ENCODE data around the gene HRAS. TPM values are rescaled to one million over a fixed set of nuclear protein-coding genes. Genes with fewer than 3 reads are reported as not detected.

The HRAS gene
- total RNA-seq, 1 donor from 2014 or later = 21.2 TPM

DNA sequence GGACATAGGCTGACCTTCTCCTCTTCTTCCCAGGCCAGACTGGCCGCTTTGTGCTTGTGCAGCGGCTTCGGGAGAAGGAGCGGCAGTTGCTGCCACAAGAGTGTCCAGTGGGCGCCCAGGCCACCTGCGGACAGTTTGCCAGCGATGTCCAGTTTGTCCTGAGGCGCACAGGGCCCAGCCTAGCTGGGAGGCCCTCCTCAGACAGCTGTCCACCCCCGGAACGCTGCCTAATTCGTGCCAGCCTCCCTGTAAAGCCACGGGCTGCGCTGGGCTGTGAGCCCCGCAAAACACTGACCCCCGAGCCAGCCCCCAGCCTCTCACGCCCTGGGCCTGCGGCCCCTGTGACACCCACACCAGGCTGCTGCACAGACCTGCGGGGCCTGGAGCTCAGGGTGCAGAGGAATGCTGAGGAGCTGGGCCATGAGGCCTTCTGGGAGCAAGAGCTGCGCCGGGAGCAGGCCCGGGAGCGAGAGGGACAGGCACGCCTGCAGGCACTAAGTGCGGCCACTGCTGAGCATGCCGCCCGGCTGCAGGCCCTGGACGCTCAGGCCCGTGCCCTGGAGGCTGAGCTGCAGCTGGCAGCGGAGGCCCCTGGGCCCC, 26.8 kb upstream of the HRAS start:
- Mint-ChIP-seq H3K9me3 (peaks cover 2% of the 10 kb centered on the region), H3K4me1 (peaks cover 5% of the 10 kb centered on the region), H3K36me3 (no peaks in the 10 kb centered on the region), H3K4me3 (peak overlapping the region; percentile 87), H3K27me3 (ENCODE audit: insufficient read depth, low read depth) (peaks cover 16% of the 10 kb centered on the region), H3K27ac (no peak overlapping the region)
- TF ChIP-seq EZH2 (IDR thresholded peaks at IDR 0.05) (no peak), EZH2phosphoT487 (IDR thresholded peaks at IDR 0.05) (no peak), CTCF (IDR thresholded peaks at IDR 0.05) (no peak)
- Histone ChIP-seq H3K4me3 (peak overlapping the region; percentile 100), H2AFZ (replicated peaks) (no peak overlapping the region), H3K4me2 (peak overlapping the region; percentile 99), H3K4me1 (peaks cover 16% of the 10 kb centered on the region), H3K27ac (no peak overlapping the region), H3F3A (ENCODE audit: low read depth) (peaks cover 26% of the 10 kb centered on the region), H3K79me2 (ENCODE audit: low read depth) (peaks cover 13% of the 10 kb centered on the region), H4K20me1 (ENCODE audit: low read depth) (peaks cover 46% of the 10 kb centered on the region), H3K27me3 (peaks cover 23% of the 10 kb centered on the region), H3K9ac (no peak overlapping the region), H3K9me3 (ENCODE audit: low read depth) (no peaks in the 10 kb centered on the region), H3K36me3 (no peaks in the 10 kb centered on the region)
- no peak for DNase-seq (ENCODE audit: low spot score)

- peaks cover 2% of the 10 kb centered on the region for H3K9me3 Mint-ChIP-seq
- H3K27me3 ChIP-seq = peaks cover 30% of the 10 kb centered on the region
- peaks cover 46% of the 10 kb centered on the region for H4K20me1 ChIP-seq (ENCODE audit: low read depth)
- peak overlapping the region; percentile 99 for H3K4me2 ChIP-seq
- H3K27ac ChIP-seq = no peak overlapping the region
- no peak for DNase-seq (ENCODE audit: low spot score)
- peaks cover 23% of the 10 kb centered on the region for H3K27me3 Mint-ChIP-seq (ENCODE audit: insufficient read depth, low read depth)
- peaks cover 7% of the 10 kb centered on the region for H3K4me1 Mint-ChIP-seq
- H3K27ac Mint-ChIP-seq = no peak overlapping the region
- H3K4me3 ChIP-seq = peak overlapping the region; percentile 100
- H3F3A ChIP-seq (ENCODE audit: low read depth) = peaks cover 28% of the 10 kb centered on the region
- no peak overlapping the region for H2AFZ ChIP-seq (replicated peaks)
- peak overlapping the region; percentile 87 for H3K4me3 Mint-ChIP-seq
- H3K9ac ChIP-seq = no peak overlapping the region
- H3K36me3 ChIP-seq = no peaks in the 10 kb centered on the region
- H3K9me3 ChIP-seq (ENCODE audit: low read depth) = no peaks in the 10 kb centered on the region
- no peaks in the 10 kb centered on the region for H3K36me3 Mint-ChIP-seq
- peaks cover 14% of the 10 kb centered on the region for H3K4me1 ChIP-seq
- H3K79me2 ChIP-seq (ENCODE audit: low read depth) = peaks cover 11% of the 10 kb centered on the region
- no peak for TF ChIP-seq EZH2phosphoT487 (IDR thresholded peaks at IDR 0.05)
- no peak for TF ChIP-seq CTCF (IDR thresholded peaks at IDR 0.05)
- TF ChIP-seq EZH2 (IDR thresholded peaks at IDR 0.05) = no peak
Measured at GRCh38 chr11:561148-562003, 26.0 kb upstream of the HRAS start.

DNA sequence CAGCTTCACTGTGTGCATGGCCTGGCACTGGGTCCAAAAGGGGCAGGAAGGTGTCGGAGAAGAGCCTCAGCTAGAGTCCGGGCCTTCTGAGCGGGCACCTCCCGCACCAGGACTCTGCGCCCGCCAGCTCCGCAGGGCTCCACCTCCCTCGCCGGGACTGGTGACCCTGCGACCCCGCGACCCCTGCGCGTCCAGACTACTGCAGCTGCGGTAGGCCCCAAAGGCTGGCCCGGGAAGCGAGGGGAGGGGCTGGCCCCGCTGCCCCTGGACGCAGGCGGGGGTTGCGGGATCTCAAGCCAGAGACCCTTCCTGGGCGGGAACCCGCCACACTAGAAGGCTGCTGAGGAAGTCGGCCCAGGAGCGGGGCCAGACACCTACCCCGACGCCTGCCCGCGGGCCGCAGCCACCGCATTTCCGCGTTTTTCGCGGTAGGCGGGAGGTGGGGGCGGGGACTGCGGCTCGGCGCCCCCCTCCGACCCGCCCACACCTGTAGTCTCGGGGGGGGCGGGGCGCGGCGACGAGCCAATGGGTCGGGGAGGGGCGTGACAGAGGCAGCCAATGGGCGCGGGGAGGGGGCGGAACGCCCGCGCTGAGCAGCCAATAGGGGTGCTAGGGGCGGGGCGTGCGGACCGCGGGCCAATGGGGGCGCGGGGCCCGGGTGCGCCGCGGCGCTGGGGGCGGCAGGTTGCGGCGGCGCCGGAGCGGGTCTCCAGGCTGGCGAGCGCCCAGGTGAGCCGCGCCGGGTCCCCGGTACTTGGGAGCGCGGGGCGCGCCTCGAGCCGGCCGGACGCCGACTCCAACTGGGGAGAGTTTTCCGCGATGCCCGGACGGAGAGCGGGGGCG, 25.1 kb upstream of the HRAS start, which contains the start of the genes LMNTD2 and RASSF7:
TSS of gene LMNTD2 (minus strand) at position 434 of the 843 bp plus-strand sequence. CDS start at position 412, 22 bp downstream.
TSS of gene RASSF7 (plus strand) at position 666 of the 843 bp plus-strand sequence. CDS start 799 bp downstream, outside the sequence.
- DNase-seq (ENCODE audit: low spot score) = peak; percentile 98
- H3K36me3 ChIP-seq = no peaks in the 10 kb centered on the region
- TF ChIP-seq CTCF (IDR thresholded peaks at IDR 0.05) = no peak
- no peak for TF ChIP-seq EZH2 (IDR thresholded peaks at IDR 0.05)
- TF ChIP-seq EZH2phosphoT487 (IDR thresholded peaks at IDR 0.05) = no peak
- H3F3A ChIP-seq (ENCODE audit: low read depth) = peaks cover 33% of the 10 kb centered on the region
- H3K9ac ChIP-seq = no peak within 1 kb of the TSS
- peak within 1 kb of the TSS; percentile 87 for H3K4me3 Mint-ChIP-seq
- peaks cover 41% of the 10 kb centered on the region for H4K20me1 ChIP-seq (ENCODE audit: low read depth)
- no peaks in the 10 kb centered on the region for H3K36me3 Mint-ChIP-seq
- H3K27ac Mint-ChIP-seq = no peak within 1 kb of the TSS
- H2AFZ ChIP-seq (replicated peaks) = peak within 1 kb of the TSS; percentile 73
- no peaks in the 10 kb centered on the region for H3K9me3 ChIP-seq (ENCODE audit: low read depth)
- peaks cover 10% of the 10 kb centered on the region for H3K4me1 ChIP-seq
- peaks cover 2% of the 10 kb centered on the region for H3K9me3 Mint-ChIP-seq
- H3K27me3 Mint-ChIP-seq (ENCODE audit: insufficient read depth, low read depth) = peaks cover 23% of the 10 kb centered on the region
- H3K27me3 ChIP-seq = peaks cover 39% of the 10 kb centered on the region
- H3K4me2 ChIP-seq = peak within 1 kb of the TSS; percentile 99
- H3K79me2 ChIP-seq (ENCODE audit: low read depth) = peaks cover 11% of the 10 kb centered on the region
- H3K27ac ChIP-seq = no peak within 1 kb of the TSS
- H3K4me3 ChIP-seq = peak within 1 kb of the TSS; percentile 100
- H3K4me1 Mint-ChIP-seq = peaks cover 7% of the 10 kb centered on the region

All from neural progenitor cell (in vitro differentiated cells).